ENCODE measurements around the gene KRTAP19-2. TPM values are rescaled to one million over a fixed set of nuclear protein-coding genes. Genes with fewer than 3 reads are reported as not detected.

Gene KRTAP19-2
- polyA plus RNA-seq, 4 donors = not detected

Other genes with a start within 250 kb of the KRTAP19-2 start
- not detected for gene KRTAP24-1, start 204.5 kb downstream of the KRTAP19-2 start, polyA plus RNA-seq (ENCODE audit: insufficient read length in 4 of 4)
- gene KRTAP25-1, start 197.9 kb downstream of the KRTAP19-2 start, polyA plus RNA-seq (ENCODE audit: insufficient read length in 4 of 4) = not detected
- not detected for gene KRTAP26-1, start 167.1 kb downstream of the KRTAP19-2 start, polyA plus RNA-seq (ENCODE audit: insufficient read length in 4 of 4)
- gene KRTAP27-1, start 149.7 kb downstream of the KRTAP19-2 start, polyA plus RNA-seq (ENCODE audit: insufficient read length in 4 of 4) = not detected
- not detected for gene KRTAP23-1, start 138.8 kb downstream of the KRTAP19-2 start, polyA plus RNA-seq (ENCODE audit: insufficient read length in 4 of 4)
- not detected for gene KRTAP13-2, start 115.2 kb downstream of the KRTAP19-2 start, polyA plus RNA-seq (ENCODE audit: insufficient read length in 4 of 4)
- gene KRTAP13-1, start 91.4 kb downstream of the KRTAP19-2 start, polyA plus RNA-seq (ENCODE audit: insufficient read length in 4 of 4) = not detected
- not detected for gene KRTAP13-3, start 61.5 kb downstream of the KRTAP19-2 start, polyA plus RNA-seq (ENCODE audit: insufficient read length in 4 of 4)
- gene KRTAP13-4, start 57.2 kb downstream of the KRTAP19-2 start, polyA plus RNA-seq (ENCODE audit: insufficient read length in 4 of 4) = not detected
- not detected for gene KRTAP15-1, start 47.2 kb downstream of the KRTAP19-2 start, polyA plus RNA-seq (ENCODE audit: insufficient read length in 4 of 4)
- gene KRTAP19-1, start 7.1 kb downstream of the KRTAP19-2 start, polyA plus RNA-seq (ENCODE audit: insufficient read length in 4 of 4) = not detected
- gene KRTAP19-3, start 4.6 kb upstream of the KRTAP19-2 start, polyA plus RNA-seq (ENCODE audit: insufficient read length in 4 of 4) = not detected
- not detected for gene KRTAP19-4, start 9.7 kb upstream of the KRTAP19-2 start, polyA plus RNA-seq (ENCODE audit: insufficient read length in 4 of 4)
- gene KRTAP19-5, start 14.7 kb upstream of the KRTAP19-2 start, polyA plus RNA-seq (ENCODE audit: insufficient read length in 4 of 4) = not detected
- gene KRTAP19-6, start 54.4 kb upstream of the KRTAP19-2 start, polyA plus RNA-seq (ENCODE audit: insufficient read length in 4 of 4) = not detected
- not detected for gene KRTAP19-7, start 73.9 kb upstream of the KRTAP19-2 start, polyA plus RNA-seq (ENCODE audit: insufficient read length in 4 of 4)
- not detected for gene KRTAP22-2, start 103.0 kb upstream of the KRTAP19-2 start, polyA plus RNA-seq (ENCODE audit: insufficient read length in 4 of 4)
- gene KRTAP6-3, start 105.0 kb upstream of the KRTAP19-2 start, polyA plus RNA-seq (ENCODE audit: insufficient read length in 4 of 4) = not detected
- not detected for gene KRTAP6-2, start 111.5 kb upstream of the KRTAP19-2 start, polyA plus RNA-seq (ENCODE audit: insufficient read length in 4 of 4)
- gene KRTAP22-1, start 113.7 kb upstream of the KRTAP19-2 start, polyA plus RNA-seq (ENCODE audit: insufficient read length in 4 of 4) = not detected
- gene KRTAP6-1, start 126.5 kb upstream of the KRTAP19-2 start, polyA plus RNA-seq (ENCODE audit: insufficient read length in 4 of 4) = not detected
- not detected for gene KRTAP20-1, start 129.0 kb upstream of the KRTAP19-2 start, polyA plus RNA-seq (ENCODE audit: insufficient read length in 4 of 4)
- not detected for gene KRTAP20-4, start 133.2 kb upstream of the KRTAP19-2 start, polyA plus RNA-seq (ENCODE audit: insufficient read length in 4 of 4)
- not detected for gene KRTAP20-2, start 147.8 kb upstream of the KRTAP19-2 start, polyA plus RNA-seq (ENCODE audit: insufficient read length in 4 of 4)
- not detected for gene KRTAP20-3, start 155.4 kb upstream of the KRTAP19-2 start, polyA plus RNA-seq (ENCODE audit: insufficient read length in 4 of 4)
- gene KRTAP21-3, start 231.3 kb upstream of the KRTAP19-2 start, polyA plus RNA-seq (ENCODE audit: insufficient read length in 4 of 4) = not detected